Measurements from ENCODE around the gene STX7.
A peak's percentile ranks its signal among the peaks of the same experiment; 100 is the strongest.

Gene STX7

GRCh38 chr6:132506461-132506860 is 6.5 kb downstream of the STX7 start:
- no peak for DNase-seq

GRCh38 chr6:132505158-132505557 is 7.8 kb downstream of the STX7 start:
- no peak for DNase-seq

- no peak for DNase-seq
These were observed 8.2 kb downstream of the STX7 start for GRCh38 chr6:132504757-132505156.

- DNase-seq, result peak; percentile 30 to 45 (median 31)
These were observed 13.2 kb downstream of the STX7 start for GRCh38 chr6:132499757-132500156.

GRCh38 chr6:132498638-132499037 is 14.3 kb downstream of the STX7 start:
- DNase-seq, result peak in 2 of 3 donors; percentile 38 to 39

GRCh38 chr6:132496519-132497180 is 16.3 kb downstream of the STX7 start:
- no peak for DNase-seq

GRCh38 chr6:132495604-132496079 is 17.3 kb downstream of the STX7 start:
- DNase-seq, result no peak

GRCh38 chr6:132494954-132495353 is 18.0 kb downstream of the STX7 start:
- DNase-seq, result no peak

- DNase-seq, result no peak
These were observed 21.0 kb downstream of the STX7 start for GRCh38 chr6:132491881-132492280.

- peak; percentile 74 to 77 (median 76) for DNase-seq
These were observed 21.6 kb downstream of the STX7 start for GRCh38 chr6:132491303-132491702.

- no peak for DNase-seq
These were observed 22.3 kb downstream of the STX7 start for GRCh38 chr6:132490478-132491204.

- DNase-seq, result peak; percentile 84 to 89 (median 86)
These were observed 22.9 kb downstream of the STX7 start for GRCh38 chr6:132490024-132490423.

GRCh38 chr6:132489376-132489775 is 23.5 kb downstream of the STX7 start:
- no peak for DNase-seq

- no peak for DNase-seq
These were observed 25.2 kb downstream of the STX7 start for GRCh38 chr6:132487762-132488161.

- DNase-seq, result no peak
These were observed 28.3 kb downstream of the STX7 start for GRCh38 chr6:132484680-132485018.

GRCh38 chr6:132483779-132484679 is 28.9 kb downstream of the STX7 start:
- DNase-seq, result peak; percentile 77 to 86 (median 82)

GRCh38 chr6:132482581-132482980 is 30.3 kb downstream of the STX7 start:
- DNase-seq, result no peak

GRCh38 chr6:132481189-132481588 is 31.7 kb downstream of the STX7 start:
- no peak for DNase-seq

- DNase-seq, result no peak
These were observed 33.8 kb downstream of the STX7 start for GRCh38 chr6:132479131-132479530.

- DNase-seq, result no peak
These were observed 34.2 kb downstream of the STX7 start for GRCh38 chr6:132478674-132479073.

GRCh38 chr6:132478266-132478665 is 34.6 kb downstream of the STX7 start:
- DNase-seq, result no peak

- no peak for DNase-seq
These were observed 36.2 kb downstream of the STX7 start for GRCh38 chr6:132476688-132477087.

- no peak for DNase-seq
These were observed 37.0 kb downstream of the STX7 start for GRCh38 chr6:132475925-132476324.

Data from suppressor macrophage treated with lipopolysaccharide for 1 hour (primary cell).